Eye (tissue), 1 donor: ENCODE results near the gene CERS2.

ENCODE experiments used
- DNase-seq: peaks from one replicate; pipeline ENCODE4 v3.0.0-alpha.2; 2015

Gene CERS2, protein sequence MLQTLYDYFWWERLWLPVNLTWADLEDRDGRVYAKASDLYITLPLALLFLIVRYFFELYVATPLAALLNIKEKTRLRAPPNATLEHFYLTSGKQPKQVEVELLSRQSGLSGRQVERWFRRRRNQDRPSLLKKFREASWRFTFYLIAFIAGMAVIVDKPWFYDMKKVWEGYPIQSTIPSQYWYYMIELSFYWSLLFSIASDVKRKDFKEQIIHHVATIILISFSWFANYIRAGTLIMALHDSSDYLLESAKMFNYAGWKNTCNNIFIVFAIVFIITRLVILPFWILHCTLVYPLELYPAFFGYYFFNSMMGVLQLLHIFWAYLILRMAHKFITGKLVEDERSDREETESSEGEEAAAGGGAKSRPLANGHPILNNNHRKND

DNA sequence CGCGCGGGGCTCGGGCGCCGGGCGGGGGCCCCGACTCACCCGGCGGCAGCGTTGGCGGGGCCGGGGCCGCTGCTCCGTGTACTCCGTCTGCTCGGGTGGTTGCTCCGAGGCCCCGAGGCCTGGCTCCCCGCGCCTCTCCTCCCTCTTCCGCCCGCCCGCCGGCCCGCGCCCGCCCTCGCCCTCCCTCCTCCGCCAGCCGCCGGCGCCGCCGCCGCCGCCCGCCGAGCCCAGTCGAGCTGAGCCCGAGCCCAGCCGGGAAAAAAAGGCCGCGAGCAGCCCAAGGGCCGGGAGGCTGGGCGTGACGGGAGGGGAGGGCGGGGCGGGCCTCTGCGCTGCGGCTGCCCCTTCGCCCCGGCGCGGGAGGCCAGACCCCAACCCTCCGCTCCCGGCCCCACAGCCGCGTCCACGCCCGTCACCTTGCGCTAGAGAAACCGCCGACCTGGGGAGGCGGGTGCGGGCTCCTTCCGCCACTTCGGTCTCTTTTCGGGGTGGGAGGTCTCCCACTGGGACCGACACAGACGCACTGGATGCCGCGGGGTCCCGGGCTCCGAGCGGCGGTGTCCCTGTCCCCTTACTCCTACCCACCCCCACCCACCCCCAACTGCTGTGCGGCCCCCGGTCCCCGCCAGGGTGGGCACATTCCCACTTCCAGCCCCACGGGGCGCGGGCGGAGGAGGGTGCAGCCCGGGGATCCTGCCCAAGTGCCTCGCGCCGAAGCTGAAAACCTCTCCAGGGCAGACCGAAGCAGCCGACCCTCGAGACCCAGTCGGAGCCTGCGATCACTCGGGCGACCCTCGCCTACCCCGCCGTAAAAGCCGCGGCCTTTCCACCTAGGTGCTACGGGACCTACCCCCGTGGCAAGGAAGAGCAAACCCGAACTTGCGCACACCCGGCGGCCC lies at the start of gene CERS2:
TSS of gene CERS2 (minus strand) at position 256 of the 899 bp plus-strand sequence. CDS start 5,745 bp downstream, outside the sequence.
- peak; percentile 90 for DNase-seq

DNA sequence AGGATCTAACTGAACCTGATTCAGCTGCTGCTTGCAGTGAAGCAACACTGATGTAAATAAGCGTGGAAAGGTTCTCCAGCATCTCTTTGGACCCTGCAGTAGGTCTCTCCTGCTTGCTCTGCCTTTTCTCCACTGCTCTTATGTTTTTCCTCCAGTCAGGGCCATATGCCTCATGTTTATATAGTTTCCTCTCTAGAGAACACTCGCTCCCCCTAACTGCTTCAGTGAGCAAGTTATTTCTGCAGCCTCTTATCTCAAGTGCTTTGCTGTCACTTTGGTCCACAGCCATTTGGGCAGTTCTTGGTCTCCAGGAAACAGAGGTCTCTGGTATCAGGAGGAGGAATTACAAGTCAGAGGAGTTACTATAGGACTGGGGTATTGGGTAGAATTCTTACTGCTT lies 38.9 kb upstream of the CERS2 start:
- DNase-seq: no peak

DNA sequence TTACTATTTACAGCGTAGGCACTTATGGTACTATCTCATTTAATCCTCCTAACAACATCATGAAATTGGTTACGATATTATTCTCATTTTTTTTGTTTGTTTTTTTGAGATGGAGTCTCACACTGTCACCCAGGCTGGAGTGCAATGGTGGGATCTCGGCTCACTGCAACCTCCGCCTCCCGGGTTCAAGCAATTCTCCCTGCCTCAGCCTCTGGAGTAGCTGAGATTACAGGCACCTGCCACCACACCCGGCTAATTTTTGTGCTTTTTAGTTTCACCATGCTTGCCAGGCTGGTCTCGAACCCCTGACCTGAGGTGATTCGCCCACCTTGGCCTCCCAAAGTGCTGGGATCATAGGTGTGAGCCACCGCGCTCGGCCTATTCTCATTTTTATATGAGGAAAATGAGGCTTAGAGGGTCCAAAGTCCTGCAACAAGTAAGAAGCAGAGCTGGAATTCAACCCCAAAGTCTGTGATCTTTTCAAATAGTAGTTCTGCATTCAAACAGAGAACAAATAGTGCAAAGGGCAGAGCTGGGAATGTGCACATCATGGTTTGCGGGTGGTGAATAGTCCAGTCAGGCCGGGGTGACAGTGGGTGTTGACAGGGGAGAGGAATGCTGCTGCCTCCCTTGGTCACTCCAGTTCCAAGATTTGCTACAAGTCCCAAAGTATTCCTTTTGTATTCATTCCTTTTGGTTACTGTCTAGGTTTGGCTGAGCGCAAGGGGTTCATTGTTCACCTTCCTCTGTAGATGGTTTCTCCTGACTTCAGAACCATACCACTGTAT lies 38.2 kb upstream of the CERS2 start:
- DNase-seq: no peak

- no peak for DNase-seq
Observed at GRCh38 chr1:151011154-151011850, 36.7 kb upstream of the CERS2 start.

GRCh38 chr1:151010346-151010726 lies 35.7 kb upstream of the CERS2 start:
- no peak for DNase-seq

DNA sequence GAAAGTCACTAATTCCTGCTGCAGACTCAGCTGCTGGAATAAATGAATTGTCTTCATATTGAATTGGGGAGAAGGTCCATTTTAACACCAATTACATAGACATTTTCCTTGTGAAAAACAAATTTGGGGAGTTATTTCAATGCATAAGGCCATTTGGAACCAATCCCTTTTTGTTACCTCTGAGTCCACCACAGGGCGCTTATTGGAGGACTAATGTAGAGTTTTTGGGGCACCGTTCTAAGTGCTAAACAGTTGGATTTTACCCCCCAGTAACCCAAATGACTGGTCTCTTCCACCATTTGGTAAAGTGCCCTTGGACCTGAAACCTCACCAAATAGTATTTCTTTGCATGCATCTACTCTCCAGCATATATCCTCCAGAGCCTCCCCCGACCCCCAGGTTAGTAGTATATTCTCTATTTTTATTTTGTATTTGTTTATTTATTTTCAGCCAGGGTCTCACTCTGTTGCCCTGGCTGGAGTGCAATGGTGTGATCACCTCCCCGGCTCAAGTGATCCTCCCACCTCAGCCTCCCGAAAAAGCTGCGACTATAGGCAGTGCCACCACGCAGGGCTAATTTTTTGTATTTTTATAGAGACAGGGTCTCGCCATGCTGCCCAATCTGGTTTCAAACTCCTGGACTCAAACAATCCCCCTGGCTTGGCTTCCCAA lies 35.2 kb upstream of the CERS2 start:
- no peak for DNase-seq

GRCh38 chr1:151009206-151009587 lies 34.6 kb upstream of the CERS2 start:
- no peak for DNase-seq

- peak; percentile 98 for DNase-seq
Observed at GRCh38 chr1:151008244-151009205, 33.9 kb upstream of the CERS2 start, which contains the start of gene PRUNE1. PRUNE1 (plus strand) TSS chr1:151008449; CDS start chr1:151008633, 184 bp downstream.

DNA sequence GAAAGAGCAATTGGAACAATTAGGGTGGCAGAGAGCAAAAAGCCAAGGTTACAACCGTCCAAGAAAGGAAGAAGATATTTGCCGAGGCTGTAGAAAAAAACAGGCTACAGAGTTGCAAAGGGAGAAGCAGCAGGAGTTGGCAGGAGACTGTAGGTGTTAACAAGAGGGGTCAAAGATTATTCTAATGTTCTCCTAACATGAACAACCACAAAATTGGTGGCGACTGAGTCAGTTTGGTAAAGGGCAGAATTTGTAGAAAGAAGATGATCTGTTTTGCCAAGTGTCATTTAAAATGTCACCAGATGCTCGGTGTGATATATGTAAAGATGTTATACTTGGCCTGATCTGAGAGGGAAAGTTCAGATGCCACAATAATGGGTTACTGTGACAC lies 33.2 kb upstream of the CERS2 start:
- DNase-seq: no peak

- peak; percentile 93 for DNase-seq
Observed at GRCh38 chr1:151006327-151007052, 31.9 kb upstream of the CERS2 start, which contains the start of gene MINDY1. MINDY1 (minus strand) TSS chr1:151006902; CDS start chr1:151002617, 4,285 bp downstream.

GRCh38 chr1:151005729-151006319 lies 31.2 kb upstream of the CERS2 start:
- peak; percentile 55 for DNase-seq

GRCh38 chr1:151003180-151003579 lies 28.5 kb upstream of the CERS2 start:
- DNase-seq: no peak

DNA sequence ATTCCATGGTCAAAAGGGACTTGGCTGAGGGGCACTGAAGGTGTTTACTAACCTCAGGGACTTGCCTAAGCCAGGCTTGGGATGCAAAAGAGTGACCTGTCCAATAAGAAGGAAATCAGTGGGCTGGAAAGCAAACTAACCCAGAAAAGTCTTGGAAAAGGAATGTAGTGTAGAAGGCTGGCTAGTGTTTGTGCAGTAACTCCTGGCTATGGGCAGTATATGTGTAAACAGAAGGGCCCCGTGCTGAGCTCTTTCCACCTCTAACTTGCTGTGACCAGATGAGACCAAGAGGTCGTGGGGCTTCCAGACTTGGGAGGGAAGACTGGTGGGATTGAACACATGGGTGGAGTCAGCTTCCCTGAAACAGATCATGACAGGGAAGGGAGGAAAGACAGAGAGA lies 28.0 kb upstream of the CERS2 start:
- no peak for DNase-seq

GRCh38 chr1:151002051-151002450 lies 27.4 kb upstream of the CERS2 start:
- no peak for DNase-seq

- no peak for DNase-seq
Observed at GRCh38 chr1:151001602-151002001, 27.0 kb upstream of the CERS2 start.

GRCh38 chr1:151000408-151000807 lies 25.8 kb upstream of the CERS2 start:
- no peak for DNase-seq

GRCh38 chr1:150999926-151000325 lies 25.3 kb upstream of the CERS2 start:
- DNase-seq: no peak

GRCh38 chr1:150999051-150999674 lies 24.5 kb upstream of the CERS2 start:
- DNase-seq: no peak

GRCh38 chr1:150997949-150998348 lies 23.3 kb upstream of the CERS2 start:
- DNase-seq: no peak
